ENCODE results near the gene ADORA2A. TPM values are rescaled to one million over a fixed set of nuclear protein-coding genes. Genes with fewer than 3 reads are reported as not detected.

ADORA2A gene
- polyA plus RNA-seq, 2 of the 4 experiments (the other 2 are of a cell fraction), result 0.48 to 1.8 TPM

- H3K9me3 ChIP-seq, result no peaks in the 10 kb centered on the region
- ChIA-PET POLR2A (no interaction called here), CTCF (interaction anchor here (2.9 to 3.9 kb wide), 2 partner anchors 9 to 91 kb away, joined by 13 to 15 read pairs; no protein-coding TSS in a partner anchor)
- no peak overlapping the region for H3K4me3 ChIP-seq
- 89% methylated on average over 7 of the region's 9 CpGs for WGBS (ENCODE audit: missing lambda C conversion rate)
- no peak for FAIRE-seq
- no peak for DNase-seq (ENCODE audit: low read depth in 1 of 2, low spot score in 1 of 2)
- H3K4me1 ChIP-seq, result no peaks in the 10 kb centered on the region
- no peak for ATAC-seq
- H3K27ac ChIP-seq, result no peak overlapping the region
- no peak overlapping the region for H3K4me2 ChIP-seq
- TF ChIP-seq MYC (IDR thresholded peaks at IDR 0.05; ENCODE audit: borderline replicate concordance, low read length) (no peak), RARB (CRISPR knock-in tag; IDR thresholded peaks at IDR 0.05) (no peak), ZSCAN20 (CRISPR knock-in tag; IDR thresholded peaks at IDR 0.05) (no peak)
Measured at GRCh38 chr22:24431309-24432034, 4.1 kb downstream of the ADORA2A start.

DNA sequence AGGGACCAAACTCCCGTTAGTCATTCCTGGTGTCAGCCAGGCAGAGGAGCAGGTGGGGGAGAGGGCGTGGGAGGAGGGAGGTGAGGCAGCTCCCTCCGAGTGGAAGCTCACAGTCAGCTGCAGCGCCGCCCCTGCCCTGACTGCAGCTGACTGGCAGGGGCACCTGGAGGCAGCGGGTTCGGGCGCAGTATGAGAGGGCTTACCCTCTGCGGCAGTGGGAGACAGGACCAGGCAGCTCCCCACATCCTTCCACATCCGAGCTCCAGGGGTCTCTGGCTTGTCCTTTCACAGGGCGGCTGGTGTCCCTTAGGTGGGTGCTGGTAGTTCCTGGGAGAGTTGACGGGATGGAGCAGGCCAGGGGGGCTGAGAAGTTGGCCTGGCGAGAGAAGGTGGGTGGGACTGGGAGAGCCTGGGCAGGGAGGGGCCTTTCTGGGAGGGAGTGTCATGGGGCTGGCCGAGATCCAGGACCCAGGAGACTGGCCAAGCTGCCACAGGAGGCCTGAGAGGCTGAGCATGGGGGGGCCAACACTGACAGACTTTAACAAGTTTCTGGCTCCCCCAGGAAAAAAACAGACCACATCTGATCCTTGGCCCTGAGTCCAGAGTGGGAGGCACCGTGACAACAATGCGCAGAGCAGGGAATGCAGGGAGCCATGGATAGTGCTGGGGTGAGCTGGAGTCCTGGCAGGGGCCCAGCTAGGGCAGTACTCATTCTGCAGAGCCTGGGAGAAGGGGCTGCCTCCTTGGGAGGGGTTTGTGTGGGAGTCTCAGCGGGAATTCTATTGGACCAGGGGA is 4.9 kb downstream of the ADORA2A start:
- TF ChIP-seq JUNB (IDR thresholded peaks at IDR 0.05) (no peak), CBX8 (IDR thresholded peaks at IDR 0.05) (no peak), HOXA7 (CRISPR knock-in tag; IDR thresholded peaks at IDR 0.05) (no peak), USF2 (IDR thresholded peaks at IDR 0.05) (no peak), MYC (IDR thresholded peaks at IDR 0.05; ENCODE audit: borderline replicate concordance, low read length) (no peak), RFX5 (IDR thresholded peaks at IDR 0.05) (no peak), KDM1A (IDR thresholded peaks at IDR 0.05; ENCODE audit: low read depth) (no peak), MAZ (IDR thresholded peaks at IDR 0.05; ENCODE audit: borderline replicate concordance, low read depth, low read length) (no peak), POLR2A (IDR thresholded peaks at IDR 0.05; ENCODE audit: low read length) (no peak)
- ChIA-PET CTCF (interaction anchor here (1.4 to 3.9 kb wide), 3 partner anchors 9 to 90 kb away, joined by 7 to 15 read pairs (median 13); no protein-coding TSS in a partner anchor), POLR2A (no interaction called here)
- Histone ChIP-seq H3K4me1 (no peaks in the 10 kb centered on the region), H3K4me3 (no peak overlapping the region), H3K27ac (no peak overlapping the region), H3K4me2 (no peak overlapping the region), H3K9me3 (no peaks in the 10 kb centered on the region)
- FAIRE-seq (no peak), ATAC-seq (no peak), DNase-seq (ENCODE audit: low read depth in 1 of 2, low spot score in 1 of 2) (no peak)
- 76% methylated on average over 8 of the region's 17 CpGs for whole genome bisulfite sequencing (ENCODE audit: missing lambda C conversion rate)

DNA sequence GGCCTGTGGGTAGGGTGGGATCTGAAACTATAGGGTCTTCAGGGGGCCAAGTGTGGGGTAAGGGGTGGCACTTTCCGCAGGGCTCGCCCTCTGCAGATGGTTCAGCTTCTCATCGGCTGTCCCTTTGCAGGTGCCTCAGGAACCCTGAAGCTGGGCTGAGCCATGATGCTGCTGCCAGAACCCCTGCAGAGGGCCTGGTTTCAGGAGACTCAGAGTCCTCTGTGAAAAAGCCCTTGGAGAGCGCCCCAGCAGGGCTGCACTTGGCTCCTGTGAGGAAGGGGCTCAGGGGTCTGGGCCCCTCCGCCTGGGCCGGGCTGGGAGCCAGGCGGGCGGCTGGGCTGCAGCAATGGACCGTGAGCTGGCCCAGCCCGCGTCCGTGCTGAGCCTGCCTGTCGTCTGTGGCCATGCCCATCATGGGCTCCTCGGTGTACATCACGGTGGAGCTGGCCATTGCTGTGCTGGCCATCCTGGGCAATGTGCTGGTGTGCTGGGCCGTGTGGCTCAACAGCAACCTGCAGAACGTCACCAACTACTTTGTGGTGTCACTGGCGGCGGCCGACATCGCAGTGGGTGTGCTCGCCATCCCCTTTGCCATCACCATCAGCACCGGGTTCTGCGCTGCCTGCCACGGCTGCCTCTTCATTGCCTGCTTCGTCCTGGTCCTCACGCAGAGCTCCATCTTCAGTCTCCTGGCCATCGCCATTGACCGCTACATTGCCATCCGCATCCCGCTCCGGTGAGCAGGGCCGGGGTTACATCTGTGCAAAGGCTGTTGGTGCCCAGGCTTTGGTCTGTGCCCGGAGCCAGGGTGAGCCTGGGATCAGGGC is 5.8 kb downstream of the ADORA2A start:
- 94% methylated on average over 24 of the region's 34 CpGs for WGBS (ENCODE audit: missing lambda C conversion rate)
- no peaks in the 10 kb centered on the region for H3K9me3 ChIP-seq
- DNase-seq (ENCODE audit: low read depth in 1 of 2, low spot score in 1 of 2) (no peak), FAIRE-seq (no peak), ATAC-seq (no peak)
- H3K4me1 ChIP-seq, result no peaks in the 10 kb centered on the region
- no peak overlapping the region for H3K4me2 ChIP-seq
- POLR2A ChIA-PET, result no interaction called here
- no peak overlapping the region for H3K27ac ChIP-seq
- no peak overlapping the region for H3K4me3 ChIP-seq
- CTCF ChIA-PET, result interaction anchor here (1.2 to 3.9 kb wide), 4 partner anchors 10 to 89 kb away, joined by 3 to 15 read pairs (median 10); no protein-coding TSS in a partner anchor
- no peak for TF ChIP-seq EP300 (IDR thresholded peaks at IDR 0.05)
- no peak for TF ChIP-seq ZC3H11A (IDR thresholded peaks at IDR 0.05)
- no peak for TF ChIP-seq JUNB (IDR thresholded peaks at IDR 0.05)
- no peak for TF ChIP-seq REST (IDR thresholded peaks at IDR 0.05)
- no peak for TF ChIP-seq TP53 (CRISPR knock-in tag; IDR thresholded peaks at IDR 0.05)
- no peak for TF ChIP-seq RAD21 (conservative IDR thresholded peaks at IDR 0.05 in 1 of 2, IDR thresholded peaks at IDR 0.05 in 1 of 2)

Measured in A549 (cell line).